ENCODE measurements around the gene KCNG2.

DNA sequence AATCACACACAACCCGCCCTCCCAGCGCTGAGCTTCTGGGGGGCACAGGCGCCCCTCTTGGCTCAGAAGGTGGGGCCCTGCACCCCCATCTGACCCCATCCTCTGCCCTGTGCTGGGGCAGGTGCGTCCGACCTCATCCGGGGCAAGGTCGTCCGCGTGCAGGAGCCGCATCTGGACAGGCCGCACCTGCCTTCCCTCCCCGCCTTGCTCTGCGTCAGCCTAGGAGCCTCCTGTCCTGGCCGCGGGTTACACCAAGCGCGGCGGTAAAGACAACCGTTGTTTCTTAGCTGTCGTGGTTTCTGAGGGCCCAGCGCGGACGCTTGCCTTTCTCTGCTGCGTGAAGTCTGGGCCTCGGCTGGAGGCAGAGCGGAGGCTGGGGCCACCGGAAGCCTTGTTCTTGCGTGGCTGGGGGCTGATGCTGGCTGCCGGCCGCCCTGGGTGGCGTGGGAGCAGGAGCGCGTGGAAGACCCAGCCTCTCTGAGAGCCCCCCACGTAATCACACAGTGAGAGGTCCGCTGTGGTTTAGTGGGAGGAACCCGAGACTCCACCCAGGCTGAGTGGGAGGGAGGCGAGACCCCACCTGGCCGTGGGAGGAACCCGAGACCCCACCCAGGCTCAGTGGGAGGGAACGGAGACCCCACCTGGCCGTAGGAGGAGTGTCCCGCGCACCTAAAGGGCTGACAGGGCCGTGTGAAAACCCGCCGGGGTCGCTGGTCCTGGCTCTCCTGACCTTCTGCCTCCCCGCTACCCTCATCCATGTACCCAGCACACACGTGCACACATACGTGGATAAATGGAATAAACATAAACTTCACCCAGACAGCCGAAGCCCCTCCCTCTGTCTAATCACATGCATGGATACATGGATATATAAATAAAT lies 51.8 kb downstream of the KCNG2 start:
- TF ChIP-seq, protein P1, sequence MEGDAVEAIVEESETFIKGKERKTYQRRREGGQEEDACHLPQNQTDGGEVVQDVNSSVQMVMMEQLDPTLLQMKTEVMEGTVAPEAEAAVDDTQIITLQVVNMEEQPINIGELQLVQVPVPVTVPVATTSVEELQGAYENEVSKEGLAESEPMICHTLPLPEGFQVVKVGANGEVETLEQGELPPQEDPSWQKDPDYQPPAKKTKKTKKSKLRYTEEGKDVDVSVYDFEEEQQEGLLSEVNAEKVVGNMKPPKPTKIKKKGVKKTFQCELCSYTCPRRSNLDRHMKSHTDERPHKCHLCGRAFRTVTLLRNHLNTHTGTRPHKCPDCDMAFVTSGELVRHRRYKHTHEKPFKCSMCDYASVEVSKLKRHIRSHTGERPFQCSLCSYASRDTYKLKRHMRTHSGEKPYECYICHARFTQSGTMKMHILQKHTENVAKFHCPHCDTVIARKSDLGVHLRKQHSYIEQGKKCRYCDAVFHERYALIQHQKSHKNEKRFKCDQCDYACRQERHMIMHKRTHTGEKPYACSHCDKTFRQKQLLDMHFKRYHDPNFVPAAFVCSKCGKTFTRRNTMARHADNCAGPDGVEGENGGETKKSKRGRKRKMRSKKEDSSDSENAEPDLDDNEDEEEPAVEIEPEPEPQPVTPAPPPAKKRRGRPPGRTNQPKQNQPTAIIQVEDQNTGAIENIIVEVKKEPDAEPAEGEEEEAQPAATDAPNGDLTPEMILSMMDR (conservative IDR thresholded peaks at IDR 0.05; ENCODE audit: low read length) = no peak
- TF ChIP-seq EZH2phosphoT487 (IDR thresholded peaks at IDR 0.05; ENCODE audit: borderline replicate concordance) = no peak

Data from Loucy (cell line).